ENCODE results near the gene SLC27A2. TPM values are rescaled to one million over a fixed set of nuclear protein-coding genes. Genes with fewer than 3 reads are reported as not detected.

The SLC27A2 gene
- polyA plus RNA-seq, 1 donor: 29.6 TPM

- Histone ChIP-seq H3K4me3 (ENCODE audit: low read length) (no peak overlapping the region), H3K9me3 (ENCODE audit: control insufficient read depth, low read depth, low read length) (no peaks in the 10 kb centered on the region), H3K27me3 (ENCODE audit: control insufficient read depth, insufficient read depth, low read length) (no peaks in the 10 kb centered on the region), H3K4me1 (ENCODE audit: control insufficient read depth, insufficient read depth, low read length) (no peaks in the 10 kb centered on the region), H3K36me3 (ENCODE audit: control insufficient read depth, insufficient read depth, low read length) (peaks cover 6% of the 10 kb centered on the region), H3K27ac (ENCODE audit: low read length) (no peak overlapping the region)
- DNase-seq: no peak
- WGBS (ENCODE audit: insufficient coverage, low lambda C conversion rate): no CpG with 5 or more reads among the region's 1 CpG
Observed at GRCh38 chr15:50218691-50219090, 36.7 kb downstream of the SLC27A2 start.

GRCh38 chr15:50219820-50220219, 37.8 kb downstream of the SLC27A2 start:
- Histone ChIP-seq H3K9me3 (ENCODE audit: control insufficient read depth, low read depth, low read length) (no peaks in the 10 kb centered on the region), H3K27me3 (ENCODE audit: control insufficient read depth, insufficient read depth, low read length) (no peaks in the 10 kb centered on the region), H3K4me3 (ENCODE audit: low read length) (no peak overlapping the region), H3K27ac (ENCODE audit: low read length) (no peak overlapping the region), H3K36me3 (ENCODE audit: control insufficient read depth, insufficient read depth, low read length) (peaks cover 8% of the 10 kb centered on the region), H3K4me1 (ENCODE audit: control insufficient read depth, insufficient read depth, low read length) (no peaks in the 10 kb centered on the region)
- 100% methylated on average over 1 of the region's 2 CpGs for WGBS (ENCODE audit: insufficient coverage, low lambda C conversion rate)
- no peak for DNase-seq

GRCh38 chr15:50222181-50222580, 40.2 kb downstream of the SLC27A2 start:
- Histone ChIP-seq H3K27me3 (ENCODE audit: control insufficient read depth, insufficient read depth, low read length) (no peaks in the 10 kb centered on the region), H3K9me3 (ENCODE audit: control insufficient read depth, low read depth, low read length) (no peaks in the 10 kb centered on the region), H3K4me3 (ENCODE audit: low read length) (no peak overlapping the region), H3K36me3 (ENCODE audit: control insufficient read depth, insufficient read depth, low read length) (peaks cover 10% of the 10 kb centered on the region), H3K4me1 (ENCODE audit: control insufficient read depth, insufficient read depth, low read length) (peaks cover 4% of the 10 kb centered on the region), H3K27ac (ENCODE audit: low read length) (no peak overlapping the region)
- no peak for DNase-seq
- no CpG with 5 or more reads among the region's 2 CpGs for WGBS (ENCODE audit: insufficient coverage, low lambda C conversion rate)

GRCh38 chr15:50224606-50225005, 42.6 kb downstream of the SLC27A2 start:
- Histone ChIP-seq H3K9me3 (ENCODE audit: control insufficient read depth, low read depth, low read length) (no peaks in the 10 kb centered on the region), H3K27me3 (ENCODE audit: control insufficient read depth, insufficient read depth, low read length) (no peaks in the 10 kb centered on the region), H3K4me1 (ENCODE audit: control insufficient read depth, insufficient read depth, low read length) (peaks cover 5% of the 10 kb centered on the region), H3K36me3 (ENCODE audit: control insufficient read depth, insufficient read depth, low read length) (peaks cover 26% of the 10 kb centered on the region), H3K27ac (ENCODE audit: low read length) (no peak overlapping the region), H3K4me3 (ENCODE audit: low read length) (no peak overlapping the region)
- DNase-seq: no peak
- 100% methylated on average over 1 of the region's 5 CpGs for WGBS (ENCODE audit: insufficient coverage, low lambda C conversion rate)

- Histone ChIP-seq H3K27ac (ENCODE audit: low read length) (no peak overlapping the region), H3K4me1 (ENCODE audit: control insufficient read depth, insufficient read depth, low read length) (peaks cover 5% of the 10 kb centered on the region), H3K27me3 (ENCODE audit: control insufficient read depth, insufficient read depth, low read length) (no peaks in the 10 kb centered on the region), H3K9me3 (ENCODE audit: control insufficient read depth, low read depth, low read length) (no peaks in the 10 kb centered on the region), H3K36me3 (ENCODE audit: control insufficient read depth, insufficient read depth, low read length) (peaks cover 28% of the 10 kb centered on the region), H3K4me3 (ENCODE audit: low read length) (no peak overlapping the region)
- 100% methylated on average over 1 of the region's 1 CpG for WGBS (ENCODE audit: insufficient coverage, low lambda C conversion rate)
- DNase-seq: no peak
Observed at GRCh38 chr15:50225057-50225456, 43.1 kb downstream of the SLC27A2 start.

GRCh38 chr15:50225938-50226337, 43.9 kb downstream of the SLC27A2 start:
- peak overlapping the region; percentile 32 for H3K27ac ChIP-seq (ENCODE audit: low read length)
- WGBS (ENCODE audit: insufficient coverage, low lambda C conversion rate): no CpG with 5 or more reads among the region's 3 CpGs
- peaks cover 5% of the 10 kb centered on the region for H3K4me1 ChIP-seq (ENCODE audit: control insufficient read depth, insufficient read depth, low read length)
- peak; percentile 45 to 69 for DNase-seq
- no peaks in the 10 kb centered on the region for H3K27me3 ChIP-seq (ENCODE audit: control insufficient read depth, insufficient read depth, low read length)
- peaks cover 30% of the 10 kb centered on the region for H3K36me3 ChIP-seq (ENCODE audit: control insufficient read depth, insufficient read depth, low read length)
- no peaks in the 10 kb centered on the region for H3K9me3 ChIP-seq (ENCODE audit: control insufficient read depth, low read depth, low read length)
- no peak overlapping the region for H3K4me3 ChIP-seq (ENCODE audit: low read length)

GRCh38 chr15:50227076-50227475, 45.1 kb downstream of the SLC27A2 start:
- H3K9me3 ChIP-seq (ENCODE audit: control insufficient read depth, low read depth, low read length): no peaks in the 10 kb centered on the region
- no peak overlapping the region for H3K27ac ChIP-seq (ENCODE audit: low read length)
- peaks cover 30% of the 10 kb centered on the region for H3K36me3 ChIP-seq (ENCODE audit: control insufficient read depth, insufficient read depth, low read length)
- WGBS (ENCODE audit: insufficient coverage, low lambda C conversion rate): 80% methylated on average over 1 of the region's 5 CpGs
- no peaks in the 10 kb centered on the region for H3K27me3 ChIP-seq (ENCODE audit: control insufficient read depth, insufficient read depth, low read length)
- H3K4me3 ChIP-seq (ENCODE audit: low read length): no peak overlapping the region
- no peak for DNase-seq
- H3K4me1 ChIP-seq (ENCODE audit: control insufficient read depth, insufficient read depth, low read length): peaks cover 5% of the 10 kb centered on the region

GRCh38 chr15:50228866-50229265, 46.9 kb downstream of the SLC27A2 start:
- peaks cover 5% of the 10 kb centered on the region for H3K4me1 ChIP-seq (ENCODE audit: control insufficient read depth, insufficient read depth, low read length)
- H3K27ac ChIP-seq (ENCODE audit: low read length): no peak overlapping the region
- H3K4me3 ChIP-seq (ENCODE audit: low read length): no peak overlapping the region
- H3K36me3 ChIP-seq (ENCODE audit: control insufficient read depth, insufficient read depth, low read length): peaks cover 22% of the 10 kb centered on the region
- DNase-seq: no peak
- no peaks in the 10 kb centered on the region for H3K27me3 ChIP-seq (ENCODE audit: control insufficient read depth, insufficient read depth, low read length)
- no peaks in the 10 kb centered on the region for H3K9me3 ChIP-seq (ENCODE audit: control insufficient read depth, low read depth, low read length)
- no CpG with 5 or more reads among the region's 3 CpGs for WGBS (ENCODE audit: insufficient coverage, low lambda C conversion rate)

GRCh38 chr15:50229336-50229735, 47.3 kb downstream of the SLC27A2 start:
- Histone ChIP-seq H3K27ac (ENCODE audit: low read length) (no peak overlapping the region), H3K9me3 (ENCODE audit: control insufficient read depth, low read depth, low read length) (no peaks in the 10 kb centered on the region), H3K27me3 (ENCODE audit: control insufficient read depth, insufficient read depth, low read length) (no peaks in the 10 kb centered on the region), H3K4me1 (ENCODE audit: control insufficient read depth, insufficient read depth, low read length) (peaks cover 5% of the 10 kb centered on the region), H3K36me3 (ENCODE audit: control insufficient read depth, insufficient read depth, low read length) (peaks cover 22% of the 10 kb centered on the region), H3K4me3 (ENCODE audit: low read length) (no peak overlapping the region)
- DNase-seq: no peak
- no CpG with 5 or more reads among the region's 3 CpGs for WGBS (ENCODE audit: insufficient coverage, low lambda C conversion rate)

- no peak overlapping the region for H3K4me3 ChIP-seq (ENCODE audit: low read length)
- peaks cover 22% of the 10 kb centered on the region for H3K36me3 ChIP-seq (ENCODE audit: control insufficient read depth, insufficient read depth, low read length)
- no peaks in the 10 kb centered on the region for H3K27me3 ChIP-seq (ENCODE audit: control insufficient read depth, insufficient read depth, low read length)
- H3K4me1 ChIP-seq (ENCODE audit: control insufficient read depth, insufficient read depth, low read length): peaks cover 2% of the 10 kb centered on the region
- no peak for DNase-seq
- no peaks in the 10 kb centered on the region for H3K9me3 ChIP-seq (ENCODE audit: control insufficient read depth, low read depth, low read length)
- H3K27ac ChIP-seq (ENCODE audit: low read length): no peak overlapping the region
Observed at GRCh38 chr15:50231761-50232160, 49.8 kb downstream of the SLC27A2 start.

- no CpG with 5 or more reads among the region's 2 CpGs for WGBS (ENCODE audit: insufficient coverage, low lambda C conversion rate)
- H3K9me3 ChIP-seq (ENCODE audit: control insufficient read depth, low read depth, low read length): no peaks in the 10 kb centered on the region
- peaks cover 17% of the 10 kb centered on the region for H3K36me3 ChIP-seq (ENCODE audit: control insufficient read depth, insufficient read depth, low read length)
- H3K4me1 ChIP-seq (ENCODE audit: control insufficient read depth, insufficient read depth, low read length): no peaks in the 10 kb centered on the region
- no peak for DNase-seq
- H3K27ac ChIP-seq (ENCODE audit: low read length): no peak overlapping the region
- no peak overlapping the region for H3K4me3 ChIP-seq (ENCODE audit: low read length)
- no peaks in the 10 kb centered on the region for H3K27me3 ChIP-seq (ENCODE audit: control insufficient read depth, insufficient read depth, low read length)
Observed at GRCh38 chr15:50232791-50233190, 50.8 kb downstream of the SLC27A2 start.

All from large intestine (tissue), 3 donors.